ENCODE results near the gene MMP14.

Gene MMP14

DNA sequence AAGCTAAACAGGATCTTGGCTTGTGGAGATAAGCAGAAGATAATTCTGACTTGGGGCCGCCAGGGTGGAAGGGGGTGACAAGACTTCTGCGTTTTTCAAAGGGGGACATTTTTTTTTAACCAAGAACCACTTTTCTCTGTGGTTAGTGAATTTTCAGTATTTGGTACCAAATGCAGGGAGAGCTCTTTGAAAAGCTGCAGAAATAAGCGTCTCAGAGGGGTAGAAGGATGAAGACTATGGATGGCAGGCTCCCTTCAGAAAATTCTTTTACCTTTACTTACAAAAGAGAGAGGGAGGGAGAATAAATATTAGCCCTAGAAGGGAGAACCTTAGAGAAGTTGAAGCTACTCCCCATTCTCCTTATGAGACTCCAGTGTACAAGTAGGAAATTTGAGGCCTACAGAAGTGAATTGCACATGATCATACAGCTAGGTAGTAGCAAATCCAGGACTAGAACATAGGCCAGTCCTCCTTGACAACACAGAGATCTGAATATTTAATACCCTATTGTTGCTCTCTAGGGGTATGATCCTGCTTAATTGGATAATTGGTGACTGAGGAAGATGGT is 5.9 kb upstream of the MMP14 start:
- TF ChIP-seq EZH2phosphoT487 (IDR thresholded peaks at IDR 0.05; ENCODE audit: low read length): no peak
- TF ChIP-seq EZH2 (optimal IDR thresholded peaks at IDR 0.05; ENCODE audit: low read depth, low read length): no peak
- no peak for TF ChIP-seq CTCF (IDR thresholded peaks at IDR 0.05; ENCODE audit: low read length)
- Histone ChIP-seq H3F3A (ENCODE audit: insufficient read depth, low read length) (no peaks in the 10 kb centered on the region), H3K9ac (ENCODE audit: low read length) (peak overlapping the region; percentile 87; the same call in 1 of the 2 replicates), H3K4me1 (ENCODE audit: low read length) (no peaks in the 10 kb centered on the region), H4K20me1 (ENCODE audit: insufficient read depth, low read length) (no peaks in the 10 kb centered on the region), H2AFZ (ENCODE audit: low read length) (peak overlapping the region; percentile 94), H3K27me3 (replicated peaks; ENCODE audit: insufficient read depth, low read length) (no peaks in the 10 kb centered on the region), H3K79me2 (ENCODE audit: low read length) (peaks cover 13% of the 10 kb centered on the region), H3K9me2 (replicated peaks; ENCODE audit: insufficient read depth, low read length) (no peaks in the 10 kb centered on the region), H3K27ac (ENCODE audit: low read length) (no peak overlapping the region), H3K4me2 (ENCODE audit: low read depth, low read length) (peak overlapping the region; percentile 59; the same call in 1 of the 2 replicates), H3K36me3 (replicated peaks; ENCODE audit: insufficient read depth, low read length) (no peaks in the 10 kb centered on the region), H3K4me3 (ENCODE audit: low read length) (peak overlapping the region; percentile 85), H3K9me3 (replicated peaks; ENCODE audit: insufficient read depth, low read length) (no peaks in the 10 kb centered on the region)
- DNase-seq: no peak

DNA sequence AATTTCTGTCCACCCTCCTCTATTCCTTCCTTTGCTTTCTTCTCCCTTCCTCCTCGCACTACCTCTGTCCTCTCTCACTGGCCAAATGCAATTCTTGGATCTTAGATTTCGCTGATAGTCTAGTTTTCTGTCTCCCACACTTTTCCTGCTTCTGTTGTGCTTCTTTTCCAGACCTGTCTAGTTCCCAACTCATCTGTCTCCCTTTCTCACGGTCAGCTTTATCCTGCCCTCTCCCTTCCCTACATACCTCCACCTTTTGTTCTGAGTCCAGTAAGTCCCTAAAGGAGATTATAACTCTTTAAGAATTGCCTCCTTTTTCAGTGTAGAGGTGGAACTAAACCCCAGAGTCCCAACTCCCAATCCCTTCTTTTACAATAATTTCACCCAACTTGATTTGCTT is 880 bp upstream of the MMP14 start:
- no peak for TF ChIP-seq EZH2phosphoT487 (IDR thresholded peaks at IDR 0.05; ENCODE audit: low read length)
- no peak for TF ChIP-seq CTCF (IDR thresholded peaks at IDR 0.05; ENCODE audit: low read length)
- no peak for TF ChIP-seq EZH2 (optimal IDR thresholded peaks at IDR 0.05; ENCODE audit: low read depth, low read length)
- H3K4me2 ChIP-seq (ENCODE audit: low read depth, low read length): no peak overlapping the region
- H3K9me3 ChIP-seq (replicated peaks; ENCODE audit: insufficient read depth, low read length): no peaks in the 10 kb centered on the region
- no peaks in the 10 kb centered on the region for H3K36me3 ChIP-seq (replicated peaks; ENCODE audit: insufficient read depth, low read length)
- H3K9me2 ChIP-seq (replicated peaks; ENCODE audit: insufficient read depth, low read length): no peaks in the 10 kb centered on the region
- no peak overlapping the region for H3K9ac ChIP-seq (ENCODE audit: low read length)
- no peak overlapping the region for H2AFZ ChIP-seq (ENCODE audit: low read length)
- no peak for DNase-seq
- no peak overlapping the region for H3K4me3 ChIP-seq (ENCODE audit: low read length)
- H4K20me1 ChIP-seq (ENCODE audit: insufficient read depth, low read length): no peaks in the 10 kb centered on the region
- H3F3A ChIP-seq (ENCODE audit: insufficient read depth, low read length): no peaks in the 10 kb centered on the region
- H3K79me2 ChIP-seq (ENCODE audit: low read length): peaks cover 5% of the 10 kb centered on the region
- peaks cover 6% of the 10 kb centered on the region; the same call in 1 of the 2 replicates for H3K27me3 ChIP-seq (replicated peaks; ENCODE audit: insufficient read depth, low read length)
- H3K27ac ChIP-seq (ENCODE audit: low read length): no peak overlapping the region
- no peaks in the 10 kb centered on the region for H3K4me1 ChIP-seq (ENCODE audit: low read length)

- Histone ChIP-seq H4K20me1 (ENCODE audit: insufficient read depth, low read length) (no peaks in the 10 kb centered on the region), H3K27ac (ENCODE audit: low read length) (no peak overlapping the region), H2AFZ (ENCODE audit: low read length) (0 out of 2 replicates have a peak overlapping the region, but pooled peaks have one; percentile 27), H3K79me2 (ENCODE audit: low read length) (no peaks in the 10 kb centered on the region), H3K4me1 (ENCODE audit: low read length) (no peaks in the 10 kb centered on the region), H3K36me3 (replicated peaks; ENCODE audit: insufficient read depth, low read length) (no peaks in the 10 kb centered on the region), H3K9ac (ENCODE audit: low read length) (no peak overlapping the region; the same call in 1 of the 2 replicates), H3K4me2 (ENCODE audit: low read depth, low read length) (peak overlapping the region; percentile 55; the same call in 1 of the 2 replicates), H3K9me2 (replicated peaks; ENCODE audit: insufficient read depth, low read length) (no peaks in the 10 kb centered on the region), H3K9me3 (replicated peaks; ENCODE audit: insufficient read depth, low read length) (no peaks in the 10 kb centered on the region), H3F3A (ENCODE audit: insufficient read depth, low read length) (no peaks in the 10 kb centered on the region), H3K4me3 (ENCODE audit: low read length) (peak overlapping the region; percentile 22; the same call in 1 of the 2 replicates), H3K27me3 (replicated peaks; ENCODE audit: insufficient read depth, low read length) (peaks cover 6% of the 10 kb centered on the region; the same call in 1 of the 2 replicates)
- DNase-seq: no peak
- no peak for TF ChIP-seq EZH2phosphoT487 (IDR thresholded peaks at IDR 0.05; ENCODE audit: low read length)
- no peak for TF ChIP-seq EZH2 (optimal IDR thresholded peaks at IDR 0.05; ENCODE audit: low read depth, low read length)
- no peak for TF ChIP-seq CTCF (IDR thresholded peaks at IDR 0.05; ENCODE audit: low read length)
Measured at GRCh38 chr14:22837114-22837749, 847 bp downstream of the MMP14 start.

Data from MM.1S (cell line).